ENCODE data around the gene HPGDS.
"Not testable (repeated sequence)": the region's sequence is repeated elsewhere in the genome, so short reads cannot be mapped to it uniquely, and the experiment has no call there.

The HPGDS gene

GRCh38 chr4:94342694-94343093 lies at the start of gene HPGDS:
Gene HPGDS (minus strand): TSS chr4:94342836. CDS start chr4:94334629, 8,207 bp downstream.
- DNase-seq: no peak

- DNase-seq: no peak
These were observed 48.3 kb upstream of the HPGDS start for GRCh38 chr4:94390804-94391410.

- DNase-seq: no peak
These were observed 47.1 kb upstream of the HPGDS start for GRCh38 chr4:94389595-94390267.

GRCh38 chr4:94387965-94388364 lies 45.3 kb upstream of the HPGDS start:
- DNase-seq: not testable (repeated sequence)

- DNase-seq: not testable (repeated sequence)
These were observed 42.8 kb upstream of the HPGDS start for GRCh38 chr4:94385452-94385851.

GRCh38 chr4:94382891-94383290 lies 40.3 kb upstream of the HPGDS start:
- not testable (repeated sequence) for DNase-seq

DNA sequence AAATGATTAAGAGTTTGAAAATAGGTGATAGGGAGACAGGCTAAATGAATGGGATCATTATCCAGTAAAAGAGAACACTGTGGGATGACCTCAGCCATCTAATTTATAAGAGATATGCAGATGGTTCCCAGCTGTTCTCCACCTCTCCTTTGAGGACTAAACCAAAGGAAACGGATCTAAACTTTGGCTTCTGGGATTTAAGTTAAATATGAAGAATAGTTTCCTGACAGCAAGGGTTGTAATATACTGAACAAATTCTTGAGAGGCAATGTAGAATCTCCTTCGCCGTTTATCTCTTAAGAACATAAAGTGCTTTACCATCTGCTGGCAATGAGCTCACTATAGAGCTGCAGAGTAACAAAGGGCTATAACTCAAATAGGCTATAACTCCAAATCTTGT lies 35.4 kb upstream of the HPGDS start:
- no peak for DNase-seq

- DNase-seq: no peak
These were observed 34.7 kb upstream of the HPGDS start for GRCh38 chr4:94377294-94377693.

DNA sequence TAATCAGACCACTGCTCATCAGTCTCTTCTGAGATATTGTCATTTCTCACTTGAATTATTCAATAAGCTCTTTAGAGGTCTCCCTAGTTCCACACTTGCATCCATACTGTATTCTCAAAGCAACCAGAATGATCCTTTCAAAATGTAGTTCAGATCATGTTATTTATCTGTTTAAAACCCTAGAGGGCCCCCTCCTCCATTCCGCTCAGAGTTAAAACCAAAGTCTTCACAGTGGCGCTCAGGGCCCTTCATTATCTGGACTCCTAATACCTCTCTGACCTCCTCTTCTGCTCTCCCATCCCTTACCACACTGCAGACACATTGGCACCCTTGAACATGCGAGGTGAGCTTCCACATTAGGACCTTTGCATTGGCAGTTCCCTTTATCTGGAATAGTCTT lies 32.7 kb upstream of the HPGDS start:
- DNase-seq: no peak

DNA sequence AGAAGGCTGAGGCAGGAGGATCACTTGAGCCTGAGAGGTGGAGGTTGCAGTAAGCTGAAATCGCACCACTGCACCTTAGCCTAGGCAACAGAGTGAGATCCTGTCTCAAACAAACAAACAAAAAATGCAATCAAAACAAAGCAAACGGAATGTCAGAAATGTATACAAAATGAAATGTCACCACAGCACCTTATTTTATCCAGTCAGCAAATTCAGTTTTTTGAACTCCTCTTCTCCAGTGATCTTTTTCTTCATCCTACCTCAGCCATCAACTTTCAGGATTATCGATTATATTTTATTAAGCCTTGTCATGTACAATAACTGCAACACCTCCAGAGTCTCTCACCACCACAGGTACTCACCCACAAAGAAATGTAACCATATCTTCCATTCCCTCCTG lies 31.1 kb upstream of the HPGDS start:
- DNase-seq: no peak

DNA sequence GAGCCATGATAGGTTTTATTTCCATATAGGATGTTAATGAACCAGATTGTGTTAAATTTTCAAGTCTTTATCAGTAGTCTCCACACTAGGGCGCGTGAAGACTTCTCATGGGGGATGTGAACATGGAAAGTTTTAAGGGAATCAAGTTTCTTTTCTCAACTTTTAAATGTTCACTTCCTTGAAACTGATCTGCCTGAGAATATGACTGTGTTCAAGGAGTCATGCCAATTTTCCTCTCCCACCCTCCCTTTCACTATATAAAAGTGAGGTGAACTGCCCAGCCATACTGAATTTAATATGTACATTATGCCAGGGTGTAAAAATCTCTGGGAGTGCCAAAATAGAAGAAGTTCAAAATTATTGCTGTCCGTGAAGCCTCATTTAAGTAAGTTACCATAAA lies 30.4 kb upstream of the HPGDS start:
- no peak for DNase-seq

GRCh38 chr4:94372228-94372978 lies 29.8 kb upstream of the HPGDS start:
- no peak for DNase-seq

DNA sequence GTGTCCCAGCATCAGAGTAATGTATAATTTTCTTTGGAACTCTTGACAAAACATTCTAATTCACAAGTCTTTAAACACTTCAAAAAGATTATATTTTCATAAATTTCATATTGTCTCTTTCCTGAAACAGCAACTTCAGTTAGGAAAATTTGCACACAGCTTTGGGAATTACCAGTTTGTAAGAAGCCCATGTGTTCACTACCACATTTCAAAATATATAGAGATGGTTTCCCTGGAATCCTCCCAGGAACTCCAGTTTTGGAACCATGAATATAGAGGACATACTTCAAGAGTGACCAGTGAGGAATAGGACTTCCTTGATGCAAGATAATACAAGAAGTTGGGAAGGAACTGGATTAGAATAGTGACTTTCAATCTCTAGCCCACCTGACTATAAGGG lies 28.7 kb upstream of the HPGDS start:
- no peak for DNase-seq

- DNase-seq: no peak
These were observed 28.1 kb upstream of the HPGDS start for GRCh38 chr4:94370533-94371254.

GRCh38 chr4:94369046-94369445 lies 26.4 kb upstream of the HPGDS start:
- DNase-seq: no peak

- DNase-seq: no peak
These were observed 25.8 kb upstream of the HPGDS start for GRCh38 chr4:94368459-94368858.

DNA sequence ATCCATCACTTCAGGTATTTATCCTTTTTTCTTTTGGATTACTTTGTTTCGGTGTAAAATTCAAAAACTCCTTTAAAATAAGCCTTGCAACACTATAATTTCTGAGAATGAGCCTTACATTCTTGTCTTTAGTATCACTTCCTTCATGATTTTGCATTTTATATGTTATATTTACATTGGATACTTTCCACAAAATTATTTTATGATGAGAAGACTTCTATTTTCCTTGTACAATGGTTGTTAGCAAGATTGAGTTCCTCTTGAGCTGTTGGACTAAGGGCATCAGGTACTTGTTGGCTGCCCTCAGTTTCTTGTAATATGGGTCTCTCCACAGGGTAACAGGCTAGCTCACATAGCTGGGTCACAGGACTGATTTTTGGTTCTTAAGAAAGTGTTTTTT lies 22.7 kb upstream of the HPGDS start:
- DNase-seq: no peak

DNA sequence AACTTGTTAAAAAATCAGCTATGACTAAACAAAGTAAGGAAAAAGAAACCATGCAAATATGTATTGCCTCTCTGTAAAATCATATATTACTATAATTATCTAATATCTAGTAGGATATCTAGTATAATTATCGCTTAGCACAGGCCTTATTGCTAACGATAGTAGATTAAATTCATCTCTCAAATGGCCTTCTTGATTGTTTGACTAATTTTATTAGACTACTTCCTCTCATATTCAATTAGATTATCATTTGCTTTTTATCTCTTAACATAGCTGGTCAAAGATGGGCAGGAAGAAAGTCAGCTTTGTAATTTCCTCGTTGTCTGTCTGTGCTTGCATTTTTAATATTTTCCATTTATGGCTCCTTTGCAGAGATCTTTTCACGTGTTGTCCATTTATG lies 21.9 kb upstream of the HPGDS start:
- DNase-seq: no peak

GRCh38 chr4:94363136-94363655 lies 20.6 kb upstream of the HPGDS start:
- DNase-seq: no peak

DNA sequence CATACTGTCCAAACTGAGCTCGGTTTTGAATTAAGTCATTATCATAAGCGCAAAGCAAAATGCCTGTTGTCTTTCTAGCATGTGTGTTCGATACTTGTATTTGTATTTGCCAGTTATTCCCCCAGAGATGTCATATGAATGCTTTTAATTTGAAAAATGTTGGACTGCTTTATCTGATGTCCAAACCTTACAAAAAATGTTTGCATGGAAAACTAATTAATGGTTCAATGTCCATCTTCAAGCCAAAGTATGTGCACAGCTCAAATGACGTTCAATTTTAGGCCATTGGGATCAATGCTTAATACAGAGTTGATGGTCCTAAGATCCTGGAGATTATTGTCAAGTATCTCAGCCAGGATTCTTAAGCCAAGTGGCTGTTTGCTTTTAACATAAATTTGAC lies 17.2 kb upstream of the HPGDS start:
- no peak for DNase-seq

DNA sequence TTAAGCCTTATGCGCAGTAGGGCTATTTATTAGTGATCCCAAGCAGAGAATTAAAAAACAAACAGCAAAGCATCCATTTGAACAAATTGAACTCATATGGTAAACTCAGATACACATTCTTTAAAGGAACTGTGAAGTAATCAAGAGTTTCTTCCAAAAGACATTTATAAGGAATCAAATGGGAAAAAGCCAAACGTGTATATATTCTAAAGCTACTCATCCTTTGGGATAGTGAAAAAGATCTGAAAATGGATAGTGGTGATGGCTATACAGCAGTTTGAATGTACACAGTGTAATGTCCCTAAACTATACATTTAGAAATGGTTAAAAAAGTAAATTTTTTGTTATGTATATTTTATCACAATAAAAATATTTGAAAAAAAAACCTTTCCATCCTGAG lies 16.6 kb upstream of the HPGDS start:
- no peak for DNase-seq

- no peak for DNase-seq
These were observed 15.5 kb upstream of the HPGDS start for GRCh38 chr4:94358101-94358500.

DNA sequence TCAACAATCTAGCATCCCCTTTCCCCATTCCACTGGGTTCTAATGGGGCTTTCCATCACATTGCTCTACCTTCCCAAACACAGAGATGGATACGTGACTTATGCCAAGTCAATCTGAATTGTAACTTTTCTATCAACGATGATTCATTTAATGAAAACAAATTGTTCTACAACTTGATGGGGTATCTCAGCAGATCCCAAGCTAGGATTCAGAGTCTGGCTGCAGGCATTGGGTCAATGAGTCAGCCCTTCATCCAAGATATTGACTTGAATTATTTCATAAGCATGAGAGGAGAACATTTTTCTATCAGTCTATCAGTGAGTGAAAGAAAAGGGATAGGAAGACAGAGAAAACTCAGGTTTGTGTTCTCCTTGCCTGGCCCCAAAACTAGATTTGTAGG lies 15.0 kb upstream of the HPGDS start:
- no peak for DNase-seq
